ENCODE measurements around the gene FAM167B.

The FAM167B gene

GRCh38 chr1:32249831-32250525 lies 3.0 kb downstream of the FAM167B start:
- H3K9me3 ChIP-seq (ENCODE audit: insufficient read depth, low read length, severe bottlenecking), result no peaks in the 10 kb centered on the region
- ATAC-seq (ENCODE audit: insufficient read depth, low read depth) (peak; percentile 74), DNase-seq (peak; percentile 93)
- H3K79me2 ChIP-seq (ENCODE audit: insufficient read depth, low read length), result peaks cover 43% of the 10 kb centered on the region
- H3K4me2 ChIP-seq (ENCODE audit: insufficient read depth, low read length), result peak overlapping the region; percentile 81
- peak overlapping the region; percentile 63 for H2AFZ ChIP-seq (ENCODE audit: low read depth, low read length)
- H4K20me1 ChIP-seq (ENCODE audit: insufficient read depth, low read length), result no peaks in the 10 kb centered on the region
- peaks cover 79% of the 10 kb centered on the region for H3K4me1 ChIP-seq (ENCODE audit: insufficient read depth, low read length)
- no peaks in the 10 kb centered on the region for H3K27me3 ChIP-seq (ENCODE audit: insufficient read depth, low read length, poor library complexity)
- H3K9ac ChIP-seq (ENCODE audit: low read depth, low read length), result peak overlapping the region; percentile 70
- H3K27ac ChIP-seq (ENCODE audit: low read length), result peak overlapping the region; percentile 98
- peak overlapping the region in 1 of 2 experiments; percentile 63; a peak in 2 of 4 replicates for H3K4me3 ChIP-seq (ENCODE audit: low read depth in 1 of 2, low read length in 2 of 2)
- H3K36me3 ChIP-seq (ENCODE audit: insufficient read depth, low read length), result peaks cover 5% of the 10 kb centered on the region; the same call in 1 of the 2 replicates
- TF ChIP-seq CTCF (IDR thresholded peaks at IDR 0.05; ENCODE audit: borderline replicate concordance, extremely low read depth, low read length, poor library complexity, severe bottlenecking) (no peak), EZH2 (IDR thresholded peaks at IDR 0.05; ENCODE audit: borderline replicate concordance, low read depth, low read length, severe bottlenecking) (no peak)

- Histone ChIP-seq H3K79me2 (ENCODE audit: insufficient read depth, low read length) (peaks cover 54% of the 10 kb centered on the region), H3K9ac (ENCODE audit: low read depth, low read length) (peak within 1 kb of the TSS; percentile 70), H3K27ac (ENCODE audit: low read length) (peak within 1 kb of the TSS; percentile 98), H3K4me1 (ENCODE audit: insufficient read depth, low read length) (peaks cover 89% of the 10 kb centered on the region), H4K20me1 (ENCODE audit: insufficient read depth, low read length) (no peaks in the 10 kb centered on the region), H3K4me2 (ENCODE audit: insufficient read depth, low read length) (peak within 1 kb of the TSS; percentile 81), H3K9me3 (ENCODE audit: insufficient read depth, low read length, severe bottlenecking) (no peaks in the 10 kb centered on the region), H3K27me3 (ENCODE audit: insufficient read depth, low read length, poor library complexity) (no peaks in the 10 kb centered on the region), H2AFZ (ENCODE audit: low read depth, low read length) (peak within 1 kb of the TSS; percentile 66), H3K36me3 (ENCODE audit: insufficient read depth, low read length) (peaks cover 5% of the 10 kb centered on the region; the same call in 1 of the 2 replicates), H3K4me3 (ENCODE audit: low read depth in 1 of 2, low read length in 2 of 2) (peak within 1 kb of the TSS; percentile 19 to 63)
- TF ChIP-seq EZH2 (IDR thresholded peaks at IDR 0.05; ENCODE audit: borderline replicate concordance, low read depth, low read length, severe bottlenecking) (no peak), CTCF (IDR thresholded peaks at IDR 0.05; ENCODE audit: borderline replicate concordance, extremely low read depth, low read length, poor library complexity, severe bottlenecking) (no peak)
- DNase-seq (peak; percentile 87), ATAC-seq (ENCODE audit: insufficient read depth, low read depth) (peak; percentile 69)
These were observed 4.1 kb downstream of the FAM167B start, which contains the start of gene LCK for GRCh38 chr1:32250893-32251716. Gene LCK (plus strand): TSS chr1:32251265. CDS start chr1:32274330, 23,065 bp downstream.

- no peaks in the 10 kb centered on the region for H3K9me3 ChIP-seq (ENCODE audit: insufficient read depth, low read length, severe bottlenecking)
- no peaks in the 10 kb centered on the region for H3K27me3 ChIP-seq (ENCODE audit: insufficient read depth, low read length, poor library complexity)
- H3K4me2 ChIP-seq (ENCODE audit: insufficient read depth, low read length), result peak overlapping the region; percentile 5; the same call in 1 of the 2 replicates
- 0 out of 2 replicates have a peak overlapping the region, but pooled peaks have one; percentile 10 for H3K27ac ChIP-seq (ENCODE audit: low read length)
- peaks cover 57% of the 10 kb centered on the region for H3K4me1 ChIP-seq (ENCODE audit: insufficient read depth, low read length)
- no peak overlapping the region for H3K9ac ChIP-seq (ENCODE audit: low read depth, low read length)
- ATAC-seq (ENCODE audit: insufficient read depth, low read depth) (no peak), DNase-seq (no peak)
- no peak overlapping the region for H3K4me3 ChIP-seq (ENCODE audit: low read depth in 1 of 2, low read length in 2 of 2)
- H3K36me3 ChIP-seq (ENCODE audit: insufficient read depth, low read length), result peaks cover 10% of the 10 kb centered on the region; the same call in 1 of the 2 replicates
- H4K20me1 ChIP-seq (ENCODE audit: insufficient read depth, low read length), result no peaks in the 10 kb centered on the region
- TF ChIP-seq CTCF (IDR thresholded peaks at IDR 0.05; ENCODE audit: borderline replicate concordance, extremely low read depth, low read length, poor library complexity, severe bottlenecking), result no peak
- no peak for TF ChIP-seq EZH2 (IDR thresholded peaks at IDR 0.05; ENCODE audit: borderline replicate concordance, low read depth, low read length, severe bottlenecking)
- no peak overlapping the region for H2AFZ ChIP-seq (ENCODE audit: low read depth, low read length)
- peaks cover 93% of the 10 kb centered on the region for H3K79me2 ChIP-seq (ENCODE audit: insufficient read depth, low read length)
These were observed 8.3 kb downstream of the FAM167B start for GRCh38 chr1:32255072-32256071.

Measured in DND-41 (cell line).